Posterior cingulate gyrus (tissue), 11 donors: Measurements from ENCODE around the gene SLC39A8.
A peak's percentile ranks its signal among the peaks of the same experiment; 100 is the strongest.
"Not testable (repeated sequence)": the region's sequence is repeated elsewhere in the genome, so short reads cannot be mapped to it uniquely, and the experiment has no call there.

Experiments
- DNase-seq, 10 donors: peaks; one replicate each; pipeline versions ENCODE4 v3.0.0 to v3.0.0-alpha.2; 2020 to 2021; ENCODE audit warnings: mixed read lengths in 3 of 10
- intact Hi-C: fragments of 100-400 bp; cut with DNase I; formaldehyde crosslinking; loops from one replicate; pipeline ENCODE4 v1.15.1; 2023

Gene SLC39A8

DNA sequence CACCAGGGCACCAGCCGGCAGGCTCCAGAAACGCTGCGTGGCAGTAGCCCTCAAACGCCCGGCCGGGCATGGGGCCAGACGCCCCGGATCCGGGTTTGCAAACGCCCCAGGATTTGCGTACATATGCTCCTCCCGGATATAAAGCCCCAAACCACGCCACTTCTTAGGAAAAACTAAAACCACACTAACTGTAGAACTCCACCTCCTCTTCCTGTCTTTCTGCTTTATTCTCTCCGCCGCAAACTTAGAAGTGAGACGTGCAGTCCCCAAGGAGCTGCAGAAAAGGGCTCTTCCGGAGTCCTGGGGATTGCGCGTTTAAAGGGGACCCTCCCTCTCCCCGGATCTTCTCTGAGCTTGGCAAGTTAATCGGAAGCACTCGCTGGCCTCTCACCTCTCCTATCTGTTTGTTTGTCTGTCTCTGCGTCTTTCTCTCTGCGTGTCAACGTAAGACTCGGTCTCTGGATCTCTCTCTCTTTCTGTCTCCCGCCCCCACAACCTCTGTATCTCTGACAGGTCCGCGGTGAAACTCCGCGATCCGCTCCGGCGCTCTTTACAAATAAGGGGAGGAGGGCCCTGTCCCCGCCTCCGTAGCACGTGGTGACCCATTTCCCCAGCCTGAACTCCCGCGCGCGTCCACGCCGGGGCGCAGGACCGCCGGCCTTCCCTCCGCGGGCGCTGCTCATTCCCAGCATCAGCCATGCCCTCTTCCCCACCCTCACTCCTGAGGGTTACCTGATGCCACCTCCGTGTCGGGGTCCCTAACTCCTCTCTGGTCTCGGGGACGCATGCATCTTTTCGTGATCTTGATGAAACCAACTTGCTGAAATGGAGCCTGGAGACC, at the start of gene SLC39A8:
SLC39A8 (minus strand) TSS at position 529 of the 841 bp plus-strand sequence. CDS start 820 bp downstream, outside the sequence.
- DNase-seq, result peak; percentile 61 to 96 (median 74)
- intact Hi-C loops, result loop anchor here (10.0 kb wide), 1 partner anchor 90 kb away; no protein-coding TSS in a partner anchor

GRCh38 chr4:102392033-102392744, 46.9 kb upstream of the SLC39A8 start:
- intact Hi-C loops, result no loop called here
- no peak for DNase-seq

DNA sequence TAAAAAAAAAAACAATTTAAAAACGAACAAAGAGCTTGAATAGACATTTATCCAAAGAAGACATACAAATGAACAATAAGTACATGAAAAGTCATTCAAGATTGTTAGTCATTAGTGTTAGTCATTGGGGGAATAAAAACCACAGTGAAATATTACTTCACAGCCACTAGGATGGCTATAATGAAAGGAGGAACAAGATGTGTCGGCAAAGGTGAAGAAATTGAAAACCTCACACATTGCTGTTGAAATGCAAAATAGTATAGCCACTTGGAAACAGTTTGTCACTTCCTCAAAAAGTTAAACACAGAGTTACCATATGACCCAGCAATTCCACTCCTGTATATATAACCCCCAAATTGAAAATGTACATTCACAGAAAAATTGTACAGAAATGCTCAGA, 45.2 kb upstream of the SLC39A8 start:
- DNase-seq, result no peak
- intact Hi-C loops, result no loop called here

DNA sequence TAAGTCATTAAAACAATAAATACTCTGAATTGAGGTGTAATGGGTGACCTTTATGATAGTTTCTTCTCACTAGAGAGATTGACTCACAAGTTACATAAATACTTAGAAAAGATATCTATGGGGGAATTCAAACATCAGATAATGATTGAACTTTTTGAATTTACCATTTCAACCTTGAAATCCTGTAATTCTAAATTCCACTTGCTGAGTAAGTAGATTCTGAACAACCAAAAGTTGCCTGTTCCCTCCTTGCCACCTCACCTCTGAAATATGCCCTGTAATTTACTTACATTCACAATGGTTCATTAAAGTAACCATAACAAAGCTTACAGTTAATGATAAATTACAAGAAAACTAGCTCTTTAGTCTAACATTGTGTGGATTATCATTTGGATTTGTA, 43.3 kb upstream of the SLC39A8 start:
- intact Hi-C loops, result no loop called here
- no peak for DNase-seq

DNA sequence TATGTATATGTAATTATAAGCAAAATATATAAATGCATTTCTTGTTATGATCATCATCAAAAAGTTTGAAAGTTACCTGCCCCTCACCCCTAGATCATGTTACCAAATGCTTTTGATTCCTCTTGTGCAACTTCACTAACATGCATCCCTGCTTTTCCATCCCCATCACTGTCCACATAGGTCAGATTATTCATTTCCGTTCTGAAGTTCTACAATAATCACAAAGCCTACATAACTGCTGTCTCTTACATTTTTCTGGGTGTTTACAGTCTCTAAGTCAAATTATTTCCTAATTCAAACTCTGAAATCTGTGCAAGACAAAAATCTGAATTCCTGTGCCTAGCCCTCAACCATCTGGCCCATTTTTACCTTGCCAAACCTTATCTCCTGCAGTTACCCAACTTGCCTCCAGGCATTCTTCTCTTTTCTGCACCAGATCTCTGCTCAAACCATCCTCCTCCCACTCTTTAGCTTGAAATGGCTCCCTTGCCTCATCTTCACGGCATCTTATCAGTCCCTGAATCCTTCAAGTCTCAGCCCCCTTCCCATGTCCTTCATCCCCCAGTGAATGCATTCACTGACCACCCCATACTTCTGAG, 42.4 kb upstream of the SLC39A8 start:
- DNase-seq, result no peak
- intact Hi-C loops, result no loop called here

- intact Hi-C loops, result no loop called here
Observed at GRCh38 chr4:102386966-102387365, 41.7 kb upstream of the SLC39A8 start.

GRCh38 chr4:102380253-102380652, 35.0 kb upstream of the SLC39A8 start:
- intact Hi-C loops, DNase-seq: not testable (repeated sequence)

More at GRCh38 chr4:102386966-102387365, 41.7 kb upstream of the SLC39A8 start:
- DNase-seq, result no peak

DNA sequence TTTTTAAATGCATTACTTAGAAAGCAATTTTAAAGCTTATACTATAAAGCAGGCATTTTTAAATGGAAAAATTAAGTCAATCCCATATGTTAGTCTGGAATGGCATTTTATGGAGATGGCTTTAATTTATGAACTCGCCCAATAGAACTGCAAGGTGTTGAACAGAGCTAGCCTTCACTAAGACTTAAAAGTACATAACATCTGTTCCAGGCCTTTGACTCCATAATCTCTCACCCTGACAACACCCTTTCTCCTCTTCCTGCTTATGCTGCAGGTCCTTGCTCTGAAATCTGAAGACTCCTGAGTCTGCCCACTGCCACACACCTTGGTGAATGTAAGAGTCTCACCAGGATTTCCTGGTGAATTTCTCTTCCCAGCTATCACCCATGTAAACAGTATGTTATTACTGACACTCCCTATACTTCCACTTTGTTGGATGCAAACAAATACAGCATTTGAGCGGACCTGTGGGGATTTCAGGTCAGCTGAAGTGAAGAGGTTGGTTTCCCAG, 17.7 kb upstream of the SLC39A8 start:
- intact Hi-C loops, result no loop called here
- no peak for DNase-seq

- DNase-seq, result no peak
Observed at GRCh38 chr4:102358128-102358527, 12.8 kb upstream of the SLC39A8 start.

DNA sequence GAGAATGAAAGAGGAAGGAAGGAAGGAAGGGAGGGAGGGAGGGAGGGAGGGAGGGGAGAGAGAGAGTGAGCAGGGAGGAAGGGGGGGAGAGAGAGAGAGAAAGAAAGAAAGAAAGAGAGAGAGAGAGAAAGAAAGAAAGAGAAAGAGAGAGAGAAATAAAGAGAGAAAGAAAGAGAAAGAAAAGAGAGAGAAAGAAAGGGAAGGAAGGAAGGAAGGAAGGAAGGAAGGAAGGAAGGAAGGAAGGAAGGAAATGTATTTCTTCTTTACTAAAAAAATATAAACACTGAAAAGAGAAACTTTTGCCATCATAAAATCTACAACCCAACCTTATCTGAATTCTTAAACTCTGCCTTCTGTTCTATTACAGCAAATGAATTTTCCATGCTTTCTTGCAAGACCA, 12.4 kb upstream of the SLC39A8 start:
- DNase-seq, intact Hi-C loops: not testable (repeated sequence)

More at GRCh38 chr4:102358128-102358527, 12.8 kb upstream of the SLC39A8 start:
- intact Hi-C loops, result no loop called here

- no peak for DNase-seq
- intact Hi-C loops, result no loop called here
Observed at GRCh38 chr4:102356562-102357202, 11.4 kb upstream of the SLC39A8 start.

GRCh38 chr4:102355748-102356147, 10.5 kb upstream of the SLC39A8 start:
- no peak for DNase-seq
- intact Hi-C loops, result no loop called here

GRCh38 chr4:102354671-102355454, 9.6 kb upstream of the SLC39A8 start:
- intact Hi-C loops, result no loop called here
- DNase-seq, result no peak

GRCh38 chr4:102352781-102353180, 7.5 kb upstream of the SLC39A8 start:
- intact Hi-C loops, result no loop called here
- no peak for DNase-seq

DNA sequence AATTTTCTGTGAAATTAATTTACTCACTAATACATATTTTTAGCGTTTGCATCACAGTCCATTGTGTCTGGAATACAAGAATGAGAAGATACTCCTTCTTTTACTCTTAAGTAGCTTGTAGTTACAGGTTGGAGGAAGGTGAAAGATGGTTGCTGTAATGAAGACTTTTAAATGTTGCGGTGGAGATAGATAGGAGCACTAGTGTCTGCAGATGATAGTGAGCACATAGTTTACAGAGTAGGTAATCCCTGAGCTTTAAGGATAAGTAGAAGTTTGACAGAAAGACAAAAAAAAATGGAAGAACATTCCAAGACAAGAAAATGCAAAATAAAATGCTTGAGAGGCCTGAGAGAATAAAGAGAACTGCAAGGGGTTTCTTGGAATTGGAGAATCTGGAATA, 5.4 kb upstream of the SLC39A8 start:
- intact Hi-C loops, result no loop called here
- DNase-seq, result no peak

GRCh38 chr4:102348701-102349100, 3.4 kb upstream of the SLC39A8 start:
- no peak for DNase-seq
- intact Hi-C loops, result loop anchor here (10.0 kb wide), 1 partner anchor 86 kb away; no protein-coding TSS in a partner anchor

GRCh38 chr4:102345795-102346100, 466 bp upstream of the SLC39A8 start:
- peak in 2 of 10 donors; percentile 61 to 73 for DNase-seq

GRCh38 chr4:102344520-102344953, 745 bp downstream of the SLC39A8 start:
- peak; percentile 12 to 94 (median 56) for DNase-seq

More at GRCh38 chr4:102345795-102346100, 466 bp upstream of the SLC39A8 start:
- intact Hi-C loops, result loop anchor here (10.0 kb wide), 1 partner anchor 89 kb away; no protein-coding TSS in a partner anchor

DNA sequence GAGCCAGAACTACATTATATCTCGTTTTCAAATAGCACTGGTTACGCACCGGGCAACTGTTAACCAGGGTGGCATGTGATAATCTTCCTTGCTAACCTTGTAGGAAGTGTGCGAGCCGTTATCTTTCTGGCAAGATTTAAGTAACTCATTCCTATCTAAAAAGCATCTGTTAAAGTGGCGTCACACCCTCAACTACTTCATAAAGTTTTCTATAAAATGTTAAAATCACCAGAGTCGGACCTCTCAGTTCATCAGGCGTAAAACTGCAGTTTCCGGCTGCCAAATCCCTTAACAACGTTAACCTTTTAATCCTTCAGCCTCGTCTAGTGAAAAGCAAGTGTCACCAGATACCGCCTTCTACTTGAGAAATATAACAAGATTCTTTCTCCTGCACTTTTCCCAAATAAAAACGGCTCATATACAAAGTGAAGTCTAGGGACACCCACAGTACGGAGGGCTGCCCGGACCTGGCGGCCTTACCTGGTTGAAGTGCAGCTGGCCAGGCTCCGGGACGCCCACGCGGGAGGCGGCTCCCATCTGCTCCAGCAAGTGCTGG, 1.2 kb downstream of the SLC39A8 start:
- intact Hi-C loops, result loop anchor here (10.0 kb wide), 1 partner anchor 91 kb away; no protein-coding TSS in a partner anchor
- peak in 1 of 10 donors; percentile 45 for DNase-seq

More at GRCh38 chr4:102344520-102344953, 745 bp downstream of the SLC39A8 start:
- intact Hi-C loops, result loop anchor here (10.0 kb wide), 1 partner anchor 90 kb away; no protein-coding TSS in a partner anchor
